Right lobe of liver (tissue), 6 donors: ENCODE measurements around the gene ADPRH. TPM values are rescaled to one million over a fixed set of nuclear protein-coding genes. Genes with fewer than 3 reads are reported as not detected.

Source experiments
- ATAC-seq, 4 donors: fragments of 200-7000 bp; cut with Tn5 transposase; one replicate each; pipeline ENCODE4 v1.9.1; 2020; ENCODE audit warnings: mild to moderate bottlenecking in 4 of 4, moderate library complexity in 4 of 4
- DNase-seq, 3 donors: peaks; one replicate each; pipeline ENCODE4 v3.0.0-alpha.2; 2020
- H3K27ac ChIP-seq, 3 donors: fragments of 200-600 bp; one replicate each; pipeline ENCODE4 v1.8.0; 2022
- H3K27me3 ChIP-seq, 2 donors: fragments of 200-600 bp; one replicate each; pipeline ENCODE4 v1.8.0; 2022
- H3K36me3 ChIP-seq, 4 donors: fragments of 200-600 bp; sonication (generic) in 1 of 4; one replicate each; pipeline versions ENCODE4 v1.5.1 to v1.8.0; 2017 to 2022; ENCODE audit warnings: control low read depth in 1 of 4
- H3K4me1 ChIP-seq, 4 donors: fragments of 200-600 bp; sonication (generic) in 1 of 4; one replicate each; pipeline versions ENCODE4 v1.5.1 to v1.8.0; 2017 to 2022; ENCODE audit warnings: control low read depth in 1 of 4
- H3K4me3 ChIP-seq, 3 donors: fragments of 200-600 bp; one replicate each; pipeline ENCODE4 v1.8.0; 2022
- H3K9me3 ChIP-seq, 4 donors: fragments of 200-600 bp; sonication (generic) in 1 of 4; one replicate each; pipeline versions ENCODE4 v1.5.1 to v1.8.0; 2017 to 2022; ENCODE audit warnings: control low read depth in 1 of 4
- POLR2A ChIP-seq: fragments of 450-650 bp; IDR thresholded peaks from one replicate; pipeline ENCODE4 v1.6.1; 2017; ENCODE audit warnings: antibody characterized with exemption, mild to moderate bottlenecking
- WGBS: methylation state at CpG from one replicate; pipeline ENCODE4 v1.1.6; 2018; ENCODE audit warnings: low coverage, low lambda C conversion rate; ENCODE audit not compliant: insufficient coverage; ENCODE audit errors: missing lambda C conversion rate; 5-methylcytosine and 5-hydroxymethylcytosine counted together
- intact Hi-C, 2 donors: fragments of 100-400 bp; cut with DNase I; formaldehyde crosslinking; loops; one replicate each; pipeline versions ENCODE4 v1.11.2 to v1.14.1; 2022
- total RNA-seq, 6 experiments: library from RNA; depleted of rRNA in 2 of 6; stranded (reverse); fragments of >200 nt in 2 of 6; fragmentation: NEBNext Ultra II Directional in 3 of 6; extraction: Animal tissue kit (Norgen Biotek cat#: 25700) in 3 of 6; gene quantifications; one replicate each; pipeline versions ENCODE4 v1.1.0 to v1.2.4, GENCODE V29; 2016 to 2023
- TF ChIP-seq, protein P1 (sequence below), 4 donors: fragments of 200-600 bp in 3 of 4; fragments of 450-650 bp in 1 of 4; IDR thresholded peaks; one replicate each; pipeline versions ENCODE4 v1.5.1 to v1.8.0; 2016 to 2022; ENCODE audit warnings: antibody characterized with exemption in 4 of 4, mild to moderate bottlenecking in 2 of 4
- donor health status: DM: no; HTN: yes; CAD: no.
- donor health status: DM: no; HTN: no; CAD: no.
- donor health status: DM: no; HTN: no; CAD: no.
- donor health status: DM: no; HTN: yes; CAD: no.
- donor health status: DM: no; HTN: yes; CAD: no.

Gene ADPRH
- total RNA-seq, 6 experiments from 2014 or later = 2.5 to 3.8 (median 2.8) TPM

DNA sequence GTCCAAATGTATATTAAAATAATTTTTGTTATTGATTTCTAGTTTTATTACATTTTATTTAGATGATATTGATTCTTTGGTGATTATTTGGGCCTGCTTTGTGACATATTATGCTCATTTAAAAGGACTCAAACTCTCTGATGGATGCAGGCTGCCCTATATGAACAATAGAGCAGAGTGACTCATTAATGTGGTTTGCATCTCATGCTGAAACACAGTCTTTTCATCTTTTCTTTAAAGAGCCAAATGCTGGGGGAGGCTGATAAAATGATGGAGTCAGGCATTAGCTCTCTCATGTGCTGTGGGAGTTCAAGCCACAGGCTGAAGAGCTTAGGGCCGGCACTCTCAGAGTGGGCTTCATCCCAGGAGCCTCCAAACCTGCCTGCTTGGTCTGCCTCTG is 25.6 kb downstream of the ADPRH start:
- intact Hi-C loops = no loop called here
- ATAC-seq = no peak

DNA sequence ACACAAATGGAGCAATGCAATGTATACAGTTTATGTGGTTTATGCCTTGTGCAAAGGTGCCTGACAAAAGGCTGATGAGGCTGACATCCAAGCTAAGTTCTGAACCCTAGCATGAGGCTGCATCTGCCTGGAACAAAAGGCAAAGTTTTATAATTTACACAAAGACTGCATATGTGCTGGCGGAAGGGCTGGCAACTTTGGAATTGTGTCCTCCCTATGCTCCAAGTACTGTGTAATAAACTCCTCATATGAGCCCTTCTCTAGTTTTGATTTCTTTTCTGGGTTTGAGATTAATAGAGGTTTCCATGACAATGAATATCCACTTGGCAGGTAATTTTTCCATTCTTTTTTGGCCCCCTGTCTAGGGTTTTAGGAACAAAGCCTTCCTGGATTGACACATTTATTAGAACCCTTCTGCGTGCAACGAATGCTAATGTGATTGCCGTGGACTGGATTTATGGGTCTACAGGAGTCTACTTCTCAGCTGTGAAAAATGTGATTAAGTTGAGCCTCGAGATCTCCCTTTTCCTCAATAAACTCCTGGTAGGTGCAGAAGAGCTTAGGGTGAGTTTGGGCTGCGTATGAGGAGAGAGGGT is 29.2 kb downstream of the ADPRH start:
- H3K9me3 ChIP-seq = no peaks in the 10 kb centered on the region
- ATAC-seq = no peak
- no peak for TF ChIP-seq POLR2A
- TF ChIP-seq, protein P1, sequence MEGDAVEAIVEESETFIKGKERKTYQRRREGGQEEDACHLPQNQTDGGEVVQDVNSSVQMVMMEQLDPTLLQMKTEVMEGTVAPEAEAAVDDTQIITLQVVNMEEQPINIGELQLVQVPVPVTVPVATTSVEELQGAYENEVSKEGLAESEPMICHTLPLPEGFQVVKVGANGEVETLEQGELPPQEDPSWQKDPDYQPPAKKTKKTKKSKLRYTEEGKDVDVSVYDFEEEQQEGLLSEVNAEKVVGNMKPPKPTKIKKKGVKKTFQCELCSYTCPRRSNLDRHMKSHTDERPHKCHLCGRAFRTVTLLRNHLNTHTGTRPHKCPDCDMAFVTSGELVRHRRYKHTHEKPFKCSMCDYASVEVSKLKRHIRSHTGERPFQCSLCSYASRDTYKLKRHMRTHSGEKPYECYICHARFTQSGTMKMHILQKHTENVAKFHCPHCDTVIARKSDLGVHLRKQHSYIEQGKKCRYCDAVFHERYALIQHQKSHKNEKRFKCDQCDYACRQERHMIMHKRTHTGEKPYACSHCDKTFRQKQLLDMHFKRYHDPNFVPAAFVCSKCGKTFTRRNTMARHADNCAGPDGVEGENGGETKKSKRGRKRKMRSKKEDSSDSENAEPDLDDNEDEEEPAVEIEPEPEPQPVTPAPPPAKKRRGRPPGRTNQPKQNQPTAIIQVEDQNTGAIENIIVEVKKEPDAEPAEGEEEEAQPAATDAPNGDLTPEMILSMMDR (IDR thresholded peaks at IDR 0.05) = no peak
- no peak overlapping the region for H3K4me3 ChIP-seq
- peaks cover 0 to 3% (median 0%) of the 10 kb centered on the region in 4 donors for H3K36me3 ChIP-seq
- DNase-seq = no peak
- 94% methylated on average over 5 of the region's 6 CpGs for WGBS
- no peaks in the 10 kb centered on the region for H3K27me3 ChIP-seq
- intact Hi-C loops = no loop called here
- H3K4me1 ChIP-seq = no peaks in the 10 kb centered on the region
- H3K27ac ChIP-seq = no peak overlapping the region

More for the DNA sequence above, 25.6 kb downstream of the ADPRH start:
- no peaks in the 10 kb centered on the region for H3K27me3 ChIP-seq
- H3K9me3 ChIP-seq = no peaks in the 10 kb centered on the region
- no peak overlapping the region for H3K4me3 ChIP-seq
- no peak overlapping the region for H3K27ac ChIP-seq
- H3K36me3 ChIP-seq = no peaks in the 10 kb centered on the region
- TF ChIP-seq, protein P1 (IDR thresholded peaks at IDR 0.05) = no peak
- TF ChIP-seq POLR2A = no peak
- WGBS = no CpG with 5 or more reads among the region's 1 CpG
- no peak for DNase-seq
- no peaks in the 10 kb centered on the region for H3K4me1 ChIP-seq

DNA sequence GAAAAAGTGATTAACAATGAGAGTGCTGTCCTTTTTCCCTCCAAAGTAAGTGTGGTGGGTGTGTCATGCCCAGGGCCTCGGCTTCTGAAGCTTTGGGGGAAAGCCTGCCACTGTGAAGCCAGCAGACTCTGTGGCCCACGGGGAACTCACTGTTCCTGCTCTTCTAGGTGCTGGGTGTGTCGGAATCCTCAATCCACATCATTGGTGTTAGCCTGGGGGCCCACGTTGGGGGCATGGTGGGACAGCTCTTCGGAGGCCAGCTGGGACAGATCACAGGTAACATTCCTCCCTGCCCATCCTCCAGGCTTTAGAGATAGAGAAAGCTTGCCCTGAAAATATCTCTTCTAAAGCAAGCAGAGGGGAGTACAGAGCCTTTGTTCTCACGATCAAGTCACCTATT is 30.0 kb downstream of the ADPRH start:
- DNase-seq = no peak
- H3K27ac ChIP-seq = no peak overlapping the region
- ATAC-seq = no peak
- H3K4me1 ChIP-seq = no peaks in the 10 kb centered on the region
- peaks cover 0 to 3% (median 0%) of the 10 kb centered on the region in 4 donors for H3K36me3 ChIP-seq
- intact Hi-C loops = no loop called here
- no peaks in the 10 kb centered on the region for H3K27me3 ChIP-seq
- WGBS = 52% methylated on average over 3 of the region's 6 CpGs
- H3K4me3 ChIP-seq = no peak overlapping the region
- no peak for TF ChIP-seq POLR2A
- TF ChIP-seq, protein P1 (IDR thresholded peaks at IDR 0.05) = no peak
- no peaks in the 10 kb centered on the region for H3K9me3 ChIP-seq

DNA sequence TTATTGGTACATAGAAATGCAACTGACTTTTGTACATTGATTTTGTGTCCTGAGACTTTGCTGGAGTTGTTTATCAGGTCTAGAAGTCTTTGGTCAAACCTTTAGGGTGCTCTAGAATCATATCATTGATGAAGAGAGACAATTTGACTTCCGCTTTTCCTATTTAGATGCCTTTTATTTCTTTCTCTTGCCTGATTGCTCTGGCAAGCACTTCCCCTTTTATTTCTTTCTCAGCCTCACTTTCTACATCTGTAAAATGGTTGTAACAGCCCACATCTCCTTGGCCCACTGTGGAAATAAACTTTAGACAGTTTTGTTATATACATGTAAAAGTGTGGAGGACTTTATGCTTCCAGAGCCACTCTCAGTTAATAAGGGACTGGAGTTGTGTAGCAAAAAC is 32.4 kb downstream of the ADPRH start:
- 100% methylated on average over 1 of the region's 1 CpG for WGBS
- H3K27me3 ChIP-seq = no peaks in the 10 kb centered on the region
- no peaks in the 10 kb centered on the region for H3K4me1 ChIP-seq
- ATAC-seq = no peak
- H3K27ac ChIP-seq = no peak overlapping the region
- TF ChIP-seq, protein P1 (IDR thresholded peaks at IDR 0.05) = no peak
- TF ChIP-seq POLR2A = no peak
- no peak overlapping the region for H3K4me3 ChIP-seq
- intact Hi-C loops = no loop called here
- no peaks in the 10 kb centered on the region for H3K9me3 ChIP-seq
- DNase-seq = no peak
- peaks cover 0 to 3% (median 0%) of the 10 kb centered on the region in 4 donors for H3K36me3 ChIP-seq
